Measurements from ENCODE around the gene CRTAP. TPM values are rescaled to one million over a fixed set of nuclear protein-coding genes. Genes with fewer than 3 reads are reported as not detected.

The CRTAP gene
- total and polyA plus RNA-seq, 2 experiments from 2014 or later, result 71.9 to 210 TPM

DNA sequence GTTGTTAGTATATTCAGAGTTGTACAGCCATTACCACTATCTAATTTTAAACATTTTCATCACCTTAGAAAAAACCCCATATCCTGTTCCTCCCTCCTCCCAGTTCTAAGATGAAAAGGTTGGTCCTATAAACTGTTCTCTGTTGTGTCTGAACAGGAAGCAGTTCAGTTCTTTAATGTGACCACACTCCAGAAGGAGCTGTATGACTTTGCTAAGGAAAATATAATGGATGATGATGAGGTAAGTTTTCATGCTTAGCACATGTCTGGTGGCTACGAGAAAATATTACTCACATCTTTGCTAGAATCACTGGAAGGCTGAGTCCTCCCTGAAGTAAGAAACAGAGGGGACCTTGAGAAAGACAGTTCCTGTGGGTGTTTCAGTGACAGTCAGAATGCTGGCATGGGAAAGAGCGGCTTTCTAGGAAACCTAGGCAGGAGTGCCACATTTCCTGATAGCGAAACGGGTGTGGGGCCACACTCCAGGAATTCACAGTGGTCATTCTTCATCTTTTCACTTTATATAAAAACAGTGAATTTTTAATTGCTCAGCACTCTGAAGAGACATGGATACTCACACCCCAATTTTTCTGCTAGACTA lies 20.3 kb downstream of the CRTAP start:
- Mint-ChIP-seq H3K36me3 (ENCODE audit: low read depth) (peaks cover 43% of the 10 kb centered on the region; the same call in 2 of the 3 replicates), H3K27me3 (ENCODE audit: insufficient read depth, low read depth, poor library complexity) (peaks cover 3% of the 10 kb centered on the region), H3K27ac (no peak overlapping the region), H3K9me3 (no peaks in the 10 kb centered on the region), H3K4me3 (no peak overlapping the region), H3K4me1 (peaks cover 11% of the 10 kb centered on the region)
- H3K4me2 ChIP-seq, result no peak overlapping the region
- no peak for DNase-seq (ENCODE audit: low spot score)
- no peaks in the 10 kb centered on the region for H3K4me1 ChIP-seq (ENCODE audit: insufficient read depth)
- H2AFZ ChIP-seq, result no peak overlapping the region
- H3K27ac ChIP-seq (ENCODE audit: low read depth), result no peak overlapping the region
- no peaks in the 10 kb centered on the region for H3K9me2 ChIP-seq (ENCODE audit: insufficient read depth)
- H3K27me3 ChIP-seq (ENCODE audit: insufficient read depth), result no peaks in the 10 kb centered on the region
- no peak for ATAC-seq
- TF ChIP-seq, protein P1, sequence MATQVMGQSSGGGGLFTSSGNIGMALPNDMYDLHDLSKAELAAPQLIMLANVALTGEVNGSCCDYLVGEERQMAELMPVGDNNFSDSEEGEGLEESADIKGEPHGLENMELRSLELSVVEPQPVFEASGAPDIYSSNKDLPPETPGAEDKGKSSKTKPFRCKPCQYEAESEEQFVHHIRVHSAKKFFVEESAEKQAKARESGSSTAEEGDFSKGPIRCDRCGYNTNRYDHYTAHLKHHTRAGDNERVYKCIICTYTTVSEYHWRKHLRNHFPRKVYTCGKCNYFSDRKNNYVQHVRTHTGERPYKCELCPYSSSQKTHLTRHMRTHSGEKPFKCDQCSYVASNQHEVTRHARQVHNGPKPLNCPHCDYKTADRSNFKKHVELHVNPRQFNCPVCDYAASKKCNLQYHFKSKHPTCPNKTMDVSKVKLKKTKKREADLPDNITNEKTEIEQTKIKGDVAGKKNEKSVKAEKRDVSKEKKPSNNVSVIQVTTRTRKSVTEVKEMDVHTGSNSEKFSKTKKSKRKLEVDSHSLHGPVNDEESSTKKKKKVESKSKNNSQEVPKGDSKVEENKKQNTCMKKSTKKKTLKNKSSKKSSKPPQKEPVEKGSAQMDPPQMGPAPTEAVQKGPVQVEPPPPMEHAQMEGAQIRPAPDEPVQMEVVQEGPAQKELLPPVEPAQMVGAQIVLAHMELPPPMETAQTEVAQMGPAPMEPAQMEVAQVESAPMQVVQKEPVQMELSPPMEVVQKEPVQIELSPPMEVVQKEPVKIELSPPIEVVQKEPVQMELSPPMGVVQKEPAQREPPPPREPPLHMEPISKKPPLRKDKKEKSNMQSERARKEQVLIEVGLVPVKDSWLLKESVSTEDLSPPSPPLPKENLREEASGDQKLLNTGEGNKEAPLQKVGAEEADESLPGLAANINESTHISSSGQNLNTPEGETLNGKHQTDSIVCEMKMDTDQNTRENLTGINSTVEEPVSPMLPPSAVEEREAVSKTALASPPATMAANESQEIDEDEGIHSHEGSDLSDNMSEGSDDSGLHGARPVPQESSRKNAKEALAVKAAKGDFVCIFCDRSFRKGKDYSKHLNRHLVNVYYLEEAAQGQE (IDR thresholded peaks at IDR 0.05; ENCODE audit: unreplicated experiment), result no peak
- TF ChIP-seq JUNB (IDR thresholded peaks at IDR 0.05; ENCODE audit: unreplicated experiment) (no peak), ZNF331 (CRISPR knock-in tag; IDR thresholded peaks at IDR 0.05; ENCODE audit: low read depth) (no peak), ZNF114 (CRISPR knock-in tag; IDR thresholded peaks at IDR 0.05) (no peak), ZNF462 (CRISPR knock-in tag; IDR thresholded peaks at IDR 0.05) (no peak), CTCF (conservative IDR thresholded peaks at IDR 0.05; ENCODE audit: low read depth in 2 of 2) (no peak), NANOG (IDR thresholded peaks at IDR 0.05; ENCODE audit: borderline replicate concordance) (no peak), CREB1 (CRISPR knock-in tag; IDR thresholded peaks at IDR 0.05; ENCODE audit: low read depth) (no peak), STAT1 (IDR thresholded peaks at IDR 0.05; ENCODE audit: unreplicated experiment) (no peak)
- H3K36me3 ChIP-seq (ENCODE audit: insufficient read depth), result peaks cover 21% of the 10 kb centered on the region
- no peaks in the 10 kb centered on the region for H3K79me2 ChIP-seq (replicated peaks; ENCODE audit: insufficient read depth)
- no peaks in the 10 kb centered on the region for H3F3A ChIP-seq (replicated peaks; ENCODE audit: low read depth)
- no peaks in the 10 kb centered on the region; the same call in 1 of the 2 replicates for H4K20me1 ChIP-seq (replicated peaks; ENCODE audit: insufficient read depth)
- no peak overlapping the region for H3K4me3 ChIP-seq
